Endothelial cell of umbilical vein (primary cell): Measurements from ENCODE around the gene MAML3. TPM values are rescaled to one million over a fixed set of nuclear protein-coding genes. Genes with fewer than 3 reads are reported as not detected.

ENCODE experiments used
- BruUV-seq: library from RNA; stranded (reverse); fragments of 400-500 nt; replicated peaks from 2 replicates; lab custom pipeline; 2021; lab: Mats Ljungman, UMichigan
- CTCF ChIA-PET: fragments of 300-600, 350-600 bp; sonication (Branson Sonifier 250); formaldehyde crosslinking; loops from one replicate; lab custom pipeline; 2021; ENCODE audit warnings: antibody characterized with exemption, inconsistent platforms; lab: Charles Lee
- POLR2A ChIA-PET: fragments of 300-600, 350-600 bp; sonication (Branson Sonifier 250); formaldehyde crosslinking; loops from one replicate; lab custom pipeline; 2021; ENCODE audit warnings: antibody characterized with exemption, inconsistent platforms; lab: Charles Lee
- DNase-seq: peaks from one replicate; pipeline ENCODE4 v3.0.0-alpha.2; 2011; ENCODE audit warnings: low read depth, low spot score
- FAIRE-seq: peaks from 2 replicates; lab custom pipeline; 2011; peaks lifted over from hg19 to GRCh38; lab: Jason Lieb, UNC
- H2AFZ ChIP-seq: 2 replicates; pipeline ENCODE4 v1.6.0; 2012; ENCODE audit warnings: low read depth, low read length, control low read depth, inconsistent platforms
- H3K27ac ChIP-seq: 2 replicates; pipeline ENCODE4 v1.5.1; 2011; ENCODE audit warnings: low read depth, mild to moderate bottlenecking, control low read depth, low read length, moderate library complexity; ENCODE audit not compliant: insufficient read depth
- H3K27me3 ChIP-seq, 2 experiments: 2 replicates each; pipeline versions ENCODE4 v1.6.0 to v1.6.1; 2011; ENCODE audit warnings: low read length in 2 of 2, mixed read lengths in 1 of 2; ENCODE audit not compliant: control insufficient read depth in 2 of 2, insufficient read depth in 2 of 2
- H3K36me3 ChIP-seq, 2 experiments: 2 replicates in 1 of 2; 3 replicates in 1 of 2; pipeline ENCODE4 v1.5.1; 2011; ENCODE audit warnings: low read length in 2 of 2, mild to moderate bottlenecking in 1 of 2, moderate library complexity in 1 of 2; ENCODE audit not compliant: control insufficient read depth in 2 of 2, insufficient read depth in 2 of 2; ENCODE audit errors: extremely low read depth in 1 of 2
- H3K4me1 ChIP-seq: 3 replicates; pipeline ENCODE4 v1.5.1; 2011; ENCODE audit warnings: mild to moderate bottlenecking, low read length; ENCODE audit not compliant: control insufficient read depth, insufficient read depth; ENCODE audit errors: extremely low read depth
- H3K4me2 ChIP-seq: 2 replicates; pipeline ENCODE4 v1.6.1; 2011; ENCODE audit warnings: low read length, control low read depth, mixed read lengths; ENCODE audit not compliant: insufficient read depth
- H3K4me3 ChIP-seq, 3 experiments: fragments of 200-600 bp in 1 of 3; sonication (generic), shearing (Covaris generic) in 1 of 3; replicated peaks in 1 of 3; 2 replicates each; pipeline ENCODE4 v1.5.1; 2011 to 2016; ENCODE audit warnings: control low read depth in 3 of 3, low read length in 3 of 3, mild to moderate bottlenecking in 2 of 3, inconsistent platforms in 1 of 3, low read depth in 1 of 3, moderate library complexity in 1 of 3; ENCODE audit not compliant: insufficient read depth in 1 of 3
- H3K79me2 ChIP-seq: 2 replicates; pipeline ENCODE4 v1.6.0; 2012; ENCODE audit warnings: low read length, inconsistent platforms; ENCODE audit not compliant: control insufficient read depth, insufficient read depth
- H3K9ac ChIP-seq: replicated peaks from 2 replicates; pipeline ENCODE3; 2011; ENCODE audit warnings: low read length, control low read depth; ENCODE audit not compliant: insufficient read depth; ENCODE audit errors: extremely low read depth
- H3K9me1 ChIP-seq: replicated peaks from 3 replicates; pipeline ENCODE4 v1.6.0; 2011; ENCODE audit warnings: mild to moderate bottlenecking, low read length; ENCODE audit not compliant: control insufficient read depth, insufficient read depth; ENCODE audit errors: extremely low read depth
- H3K9me3 ChIP-seq: replicated peaks from 2 replicates; pipeline ENCODE4 v1.5.1; 2012; ENCODE audit warnings: low read length, inconsistent platforms; ENCODE audit not compliant: control insufficient read depth, insufficient read depth
- H4K20me1 ChIP-seq: replicated peaks from 2 replicates; pipeline ENCODE3; 2011; ENCODE audit warnings: mild to moderate bottlenecking, low read length; ENCODE audit not compliant: control insufficient read depth, insufficient read depth; ENCODE audit errors: extremely low read depth
- CTCF ChIP-seq, 2 donors: IDR thresholded peaks; 1 replicate in 1 of 2; 2 replicates in 1 of 2; pipeline ENCODE4 v1.5.1; 2011; ENCODE audit warnings: low read length in 2 of 2, mild to moderate bottlenecking in 2 of 2, moderate library complexity in 2 of 2, control low read depth in 1 of 2, inconsistent platforms in 1 of 2, low read depth in 1 of 2; ENCODE audit not compliant: insufficient read depth in 1 of 2; ENCODE audit errors: extremely low read depth in 1 of 2
- EZH2 ChIP-seq: IDR thresholded peaks from 2 replicates; pipeline ENCODE4 v1.6.1; 2012; ENCODE audit warnings: borderline replicate concordance, low read depth, mild to moderate bottlenecking, moderate library complexity, low read length, inconsistent platforms; ENCODE audit not compliant: severe bottlenecking
- FOS ChIP-seq: IDR thresholded peaks from 2 replicates; pipeline ENCODE4 v1.6.1; 2011; ENCODE audit warnings: mild to moderate bottlenecking, low read length, moderate library complexity, borderline replicate concordance; ENCODE audit not compliant: insufficient read depth
- JUN ChIP-seq: IDR thresholded peaks from 2 replicates; pipeline ENCODE4 v1.6.1; 2011; ENCODE audit warnings: borderline replicate concordance, low read depth; ENCODE audit not compliant: insufficient read length, insufficient read depth
- MAX ChIP-seq: IDR thresholded peaks from 2 replicates; pipeline ENCODE4 v1.6.1; 2011; ENCODE audit not compliant: insufficient read depth, insufficient read length
- MYC ChIP-seq: IDR thresholded peaks from one replicate; pipeline ENCODE4 v1.6.1; 2011; ENCODE audit warnings: mild to moderate bottlenecking, low read depth, low read length
- POLR2A ChIP-seq: IDR thresholded peaks from 2 replicates; pipeline ENCODE4 v1.6.1; 2012; ENCODE audit warnings: low read depth, mild to moderate bottlenecking, control low read depth, low read length
- POLR2AphosphoS5 ChIP-seq: IDR thresholded peaks from 2 replicates; pipeline ENCODE4 v1.6.1; 2012; ENCODE audit warnings: low read depth, mild to moderate bottlenecking, control low read depth, low read length, moderate library complexity; ENCODE audit not compliant: insufficient read depth
- dilution Hi-C: fragments of 300-500 bp; cut with MboI; formaldehyde crosslinking; loops from one replicate; pipeline ENCODE4 v1.15.0; 2019; ENCODE audit warnings: low sequenced_read_pairs; ENCODE audit not compliant: extremely low pct_ligation_motif_present
- intact Hi-C: fragments of 100-400 bp; cut with micrococcal nuclease; formaldehyde crosslinking; loops from one replicate; pipeline ENCODE4 v1.10.0; 2022
- polyA plus RNA-seq, 4 experiments: library from polyadenylated mRNA; depleted of rRNA in 3 of 4; stranded (reverse) in 3 of 4; unstranded in 1 of 4; fragments of >200 nt; gene quantifications; 2 replicates each; pipeline versions ENCODE4 v1.2.1 to v1.2.3, GENCODE V29; 2011 to 2012; ENCODE audit warnings: missing spikeins in 1 of 4
- total RNA-seq: library from RNA; stranded (reverse); gene quantifications from 2 replicates; pipeline ENCODE4 v1.2.3, GENCODE V29; 2021

Gene MAML3
- total and polyA plus RNA-seq, 2 donors (not counting 3 experiments of a cell fraction or from before 2014, with no cell fraction given) = 14.0 to 20.3 TPM

GRCh38 chr4:139919521-139919920, 234.5 kb downstream of the MAML3 start:
- peak overlapping the region; percentile 66 for H3K4me2 ChIP-seq
- TF ChIP-seq EZH2 (no peak), POLR2AphosphoS5 (peak; percentile 44), FOS (peak; percentile 26), POLR2A (peak; percentile 21), JUN (peak; percentile 81), MAX (peak; percentile 62), CTCF (IDR thresholded peaks at IDR 0.05; ENCODE audit: extremely low read depth in 1 of 2, insufficient read depth in 1 of 2, low read depth in 1 of 2, low read length in 2 of 2) (no peak), MYC (no peak)
- no peak overlapping the region for H2AFZ ChIP-seq
- no peaks in the 10 kb centered on the region for H3K9me1 ChIP-seq
- no peaks in the 10 kb centered on the region for H3K36me3 ChIP-seq
- H3K4me1 ChIP-seq = peaks cover 47% of the 10 kb centered on the region
- H3K9me3 ChIP-seq = no peaks in the 10 kb centered on the region
- FAIRE-seq (peak; percentile 91), DNase-seq (peak; percentile 95)
- H3K27me3 ChIP-seq = no peaks in the 10 kb centered on the region
- dilution Hi-C loops (no loop called here), intact Hi-C loops (loop anchor here (1.0 to 5.0 kb wide), 6 partner anchors 47 to 232 kb away; no protein-coding TSS in a partner anchor)
- POLR2A ChIA-PET = no interaction called here
- no peak overlapping the region for H3K4me3 ChIP-seq
- CTCF ChIA-PET = interaction anchor here (0.5 to 1.5 kb wide), 7 partner anchors 10 to 334 kb away, joined by 3 to 6 read pairs (median 4); no protein-coding TSS in a partner anchor
- H3K9ac ChIP-seq = peak overlapping the region; percentile 60
- peak overlapping the region; percentile 84 for H3K27ac ChIP-seq
- H3K79me2 ChIP-seq = no peaks in the 10 kb centered on the region
- H4K20me1 ChIP-seq = no peaks in the 10 kb centered on the region
- no TSS peak for BruUV-seq
